Measurements from ENCODE around the gene KCP. TPM values are rescaled to one million over a fixed set of nuclear protein-coding genes. Genes with fewer than 3 reads are reported as not detected.

Gene KCP
- polyA plus RNA-seq, 3 donors = 10.5 to 12.7 (median 12.1) TPM

DNA sequence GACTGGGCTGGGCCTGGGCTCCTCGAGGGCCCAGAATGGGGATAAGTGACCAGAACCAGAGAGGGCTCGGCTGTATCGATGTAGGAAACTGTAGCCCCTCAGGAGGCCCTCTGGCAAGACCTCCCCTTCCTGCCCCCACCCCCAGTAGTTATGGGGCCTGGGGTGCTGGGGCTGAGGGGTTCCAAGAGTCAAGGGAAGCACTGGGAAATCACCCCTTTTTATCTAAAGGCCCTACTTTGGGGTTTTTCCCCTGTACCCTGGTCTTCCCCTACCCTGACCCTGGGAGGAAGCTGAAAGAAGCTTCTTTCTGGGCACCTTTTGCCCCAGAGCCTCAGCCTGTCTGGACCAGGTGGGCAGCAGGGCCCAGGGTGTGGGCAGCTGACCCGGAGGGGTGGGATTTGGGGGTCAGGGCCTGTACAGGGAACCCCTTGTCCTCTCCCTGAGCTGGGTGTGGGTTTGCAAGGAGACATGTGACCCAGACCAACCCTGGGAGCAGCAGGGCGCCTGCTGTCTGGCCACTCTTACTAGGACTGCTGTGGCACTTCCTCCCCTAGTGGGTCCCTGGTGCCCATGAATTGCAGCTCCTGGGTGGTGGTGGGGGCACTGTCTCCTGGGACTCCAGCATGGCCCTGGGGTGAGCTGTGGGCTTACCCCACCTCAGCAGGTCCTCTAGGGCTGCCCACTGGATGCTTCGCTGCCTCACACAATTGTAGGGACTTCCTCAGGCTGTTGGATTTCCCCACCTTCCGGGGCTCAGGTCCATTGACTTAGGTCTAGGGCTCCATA lies 28.8 kb upstream of the KCP start:
- no peak for DNase-seq (ENCODE audit: low read depth in 3 of 3, low spot score in 2 of 3)

DNA sequence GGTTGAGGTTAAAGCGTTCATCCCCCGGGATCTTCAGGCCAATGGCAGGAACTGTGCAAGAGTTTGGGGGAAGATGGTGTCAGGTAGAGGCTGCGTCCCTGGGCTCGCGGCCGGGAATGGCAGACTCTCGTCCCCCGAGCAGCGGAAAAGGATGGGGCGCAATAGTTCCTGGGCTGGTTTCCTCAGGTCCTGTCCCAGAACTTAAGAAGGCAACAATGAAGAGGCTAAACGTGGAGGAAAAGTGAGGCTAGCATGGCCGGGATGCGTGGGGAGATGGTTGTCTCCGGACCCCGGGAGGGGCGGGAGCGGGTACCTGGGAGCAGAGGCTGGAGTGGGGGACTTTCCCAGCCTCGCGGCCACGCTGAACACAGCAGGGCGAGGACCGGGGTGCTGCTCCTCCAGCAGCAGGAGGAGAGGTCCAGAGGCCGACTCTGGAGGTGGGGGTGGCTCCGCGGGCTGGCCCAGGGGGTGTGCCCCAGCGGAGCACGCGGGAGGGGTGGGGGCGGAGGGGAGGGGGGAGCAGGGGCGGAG lies 28.1 kb upstream of the KCP start:
- DNase-seq (ENCODE audit: low read depth in 3 of 3, low spot score in 2 of 3) = no peak

DNA sequence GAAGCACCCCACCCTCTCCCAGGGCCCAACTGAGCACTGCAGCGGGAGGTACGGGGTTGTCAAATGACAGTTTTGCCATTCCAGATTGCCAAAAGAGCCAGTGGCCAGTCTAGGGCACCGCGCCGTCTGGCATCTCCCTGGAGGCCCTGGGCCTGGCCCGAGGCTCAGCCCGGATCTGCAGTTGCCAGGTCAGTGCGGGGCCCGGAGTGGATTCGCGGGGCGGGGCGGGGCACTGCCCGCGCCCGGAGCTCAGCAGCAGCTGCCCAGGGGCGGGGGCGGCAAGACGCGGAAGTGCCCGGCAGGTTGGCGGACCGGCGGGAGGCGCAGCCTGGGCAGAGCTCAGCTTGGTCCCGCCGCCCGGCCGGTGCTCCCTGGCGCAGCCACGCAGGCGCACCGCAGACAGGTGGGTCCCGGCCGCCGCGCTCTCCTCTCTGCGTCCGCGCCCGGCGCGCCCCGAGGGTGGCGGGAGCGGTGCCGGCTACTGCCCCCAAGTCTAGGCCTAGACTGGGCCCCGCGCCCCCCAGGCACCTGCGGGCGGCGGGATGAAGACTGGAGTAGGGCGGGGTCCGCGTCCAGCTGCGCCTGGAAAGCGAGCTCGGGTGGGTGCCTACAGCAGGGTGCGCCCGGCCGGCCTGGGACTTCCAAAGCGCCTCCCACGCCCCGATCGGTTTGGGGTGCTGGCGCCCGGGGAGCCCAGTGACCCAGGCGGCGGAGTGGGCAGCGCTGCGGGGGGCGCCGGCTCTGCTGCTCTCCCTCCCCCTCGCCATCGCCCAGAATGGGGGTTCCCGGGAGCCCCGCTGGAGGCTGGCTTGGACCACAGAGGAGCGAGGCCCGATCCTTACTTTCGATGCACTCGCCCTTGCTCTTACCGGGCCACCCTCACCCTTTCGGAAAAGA lies 27.4 kb upstream of the KCP start, which contains the start of gene IRF5:
Gene IRF5 (plus strand): TSS at position 281 of the 897 bp plus-strand sequence. CDS start 4,155 bp downstream, outside the sequence.
- DNase-seq (ENCODE audit: low read depth in 3 of 3, low spot score in 2 of 3) = no peak

DNA sequence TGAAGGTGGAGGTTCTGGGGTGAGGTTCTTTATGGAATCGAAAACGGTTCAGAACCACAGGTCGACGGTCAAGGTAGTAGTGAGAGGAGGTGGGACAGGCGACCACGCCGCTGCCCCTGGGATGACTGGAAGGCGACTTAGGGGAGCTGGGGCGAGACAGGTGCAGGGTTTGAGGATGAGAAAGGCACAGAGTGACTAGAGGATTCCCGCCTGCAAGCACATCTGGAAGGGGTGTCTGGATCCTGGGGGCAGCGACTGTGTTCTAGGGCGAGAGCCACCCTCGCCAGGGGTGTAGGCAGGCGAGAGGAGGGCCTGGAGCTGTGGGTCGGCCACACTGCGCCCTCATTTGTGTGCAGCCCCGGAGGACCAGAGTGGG lies 26.8 kb upstream of the KCP start:
- DNase-seq (ENCODE audit: low read depth in 3 of 3, low spot score in 2 of 3) = no peak

DNA sequence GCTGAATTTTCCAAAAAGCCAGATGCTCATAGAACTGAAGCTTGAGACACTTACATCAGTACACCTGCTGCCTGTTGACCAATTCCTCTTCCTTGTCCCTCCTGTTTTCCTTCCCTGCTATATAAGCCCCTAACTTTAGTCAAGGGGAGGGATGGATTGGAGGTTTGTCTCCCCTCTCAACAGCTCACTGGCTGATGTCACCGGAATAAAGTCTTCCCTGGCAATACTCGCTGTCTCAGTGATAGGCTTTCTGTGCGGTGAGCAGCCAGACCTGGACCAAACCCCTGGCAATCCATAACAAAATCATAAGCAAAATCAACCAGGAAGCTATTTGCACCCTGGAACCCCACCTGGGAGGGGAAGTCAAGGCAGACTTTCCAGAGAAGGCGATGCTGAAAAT lies 26.3 kb upstream of the KCP start:
- no peak for DNase-seq (ENCODE audit: low read depth in 3 of 3, low spot score in 2 of 3)

DNA sequence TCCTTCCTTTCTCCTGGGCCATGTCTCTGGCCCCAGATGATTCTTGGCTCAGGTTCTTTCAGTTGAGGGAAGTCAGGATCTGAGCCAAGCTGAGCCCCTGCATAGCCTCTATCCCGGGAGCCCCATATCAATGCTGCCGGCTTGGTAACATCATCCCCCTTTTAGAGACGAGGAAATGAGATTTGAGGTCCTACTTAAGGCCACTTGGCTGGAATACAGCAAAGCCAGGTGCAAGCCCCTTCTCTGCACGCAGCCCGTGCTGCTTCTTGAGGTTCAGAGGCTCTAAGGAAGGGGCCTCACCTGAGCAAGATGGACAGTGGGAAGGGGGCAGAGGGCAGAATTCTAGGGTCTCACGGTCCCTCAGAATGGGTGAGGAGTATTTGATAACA lies 24.8 kb upstream of the KCP start:
- no peak for DNase-seq (ENCODE audit: low read depth in 3 of 3, low spot score in 2 of 3)

DNA sequence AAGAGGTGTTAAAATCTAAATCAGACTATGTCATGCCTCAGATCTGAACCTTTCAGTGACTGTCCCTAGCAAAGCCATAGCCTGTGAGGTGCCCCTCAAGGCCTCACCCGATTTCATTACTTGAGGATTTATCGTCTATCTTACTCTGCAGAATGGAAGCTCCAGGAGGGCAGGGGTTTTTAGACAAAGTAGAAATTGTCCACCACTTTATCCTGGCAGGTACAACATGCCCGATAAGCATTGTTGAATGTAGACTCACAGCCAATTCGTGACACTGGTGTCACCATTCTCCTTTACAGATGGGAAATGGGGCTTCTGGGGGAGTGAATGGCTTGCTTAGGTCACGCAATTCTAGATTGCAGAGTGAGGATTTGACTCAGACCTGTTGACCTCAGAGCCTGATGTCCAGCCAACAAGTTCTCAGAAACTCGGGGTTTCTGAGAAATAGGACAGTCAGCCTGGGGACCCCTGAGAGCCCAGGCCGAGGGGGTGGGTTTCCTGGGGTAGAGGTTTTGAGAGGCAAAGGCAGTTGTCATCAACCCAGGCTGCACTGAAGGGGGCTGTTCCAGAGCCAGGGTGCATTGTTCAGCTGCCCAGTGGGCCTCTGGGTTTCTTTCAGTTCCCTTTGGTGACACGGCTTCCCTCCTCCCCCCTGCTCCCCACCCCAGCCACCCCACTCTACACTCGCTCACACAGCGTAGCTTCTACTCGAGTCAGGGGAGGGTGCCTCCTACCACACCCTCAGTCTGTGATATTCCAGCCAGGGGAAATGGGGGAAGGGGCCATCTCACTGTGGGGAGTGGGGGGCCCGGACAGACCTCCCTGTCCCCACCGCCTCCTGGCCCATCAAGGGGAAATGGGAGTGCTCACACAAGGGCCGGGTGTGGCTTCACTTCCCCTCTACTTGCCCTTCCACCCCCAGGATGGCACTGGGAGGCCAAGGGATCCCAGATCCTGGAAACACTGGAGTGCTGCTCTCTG lies 24.1 kb upstream of the KCP start:
- no peak for DNase-seq (ENCODE audit: low read depth in 3 of 3, low spot score in 2 of 3)

DNA sequence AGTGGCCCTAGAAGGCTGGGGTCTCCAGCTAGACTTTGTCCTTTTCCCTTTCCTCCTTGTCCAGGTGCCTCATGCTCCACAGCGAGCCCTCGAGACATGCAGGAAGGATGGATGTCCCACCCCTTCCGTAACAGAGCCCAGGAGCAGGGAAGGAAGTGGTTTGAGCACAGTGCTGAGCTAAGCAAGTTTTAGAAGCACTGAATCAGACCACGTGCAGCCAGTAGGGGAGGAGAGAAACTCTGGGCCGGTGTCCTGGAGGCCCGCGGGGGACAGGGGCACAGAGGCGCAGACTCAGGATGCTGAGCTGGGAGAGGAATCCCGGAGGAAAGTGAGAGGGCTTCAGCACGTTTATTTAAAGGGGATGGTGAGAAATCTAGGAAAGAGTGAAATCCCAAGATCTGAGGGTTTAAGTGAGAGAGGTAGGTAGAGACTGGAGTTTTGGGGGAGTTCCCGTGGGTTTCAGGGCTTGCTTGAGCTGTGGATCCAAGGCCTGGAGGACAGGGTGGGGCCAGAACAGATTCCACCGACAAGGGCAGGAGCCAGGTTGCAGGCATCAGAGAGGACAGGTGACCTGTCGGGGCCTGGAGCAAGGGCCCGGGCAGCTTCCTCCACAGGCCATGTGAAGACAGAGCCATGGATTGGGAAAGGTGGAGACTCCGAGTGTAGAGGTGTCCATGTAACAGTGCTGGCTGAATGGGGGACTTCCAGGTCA lies 22.8 kb upstream of the KCP start:
- no peak for DNase-seq (ENCODE audit: low read depth in 3 of 3, low spot score in 2 of 3)

DNA sequence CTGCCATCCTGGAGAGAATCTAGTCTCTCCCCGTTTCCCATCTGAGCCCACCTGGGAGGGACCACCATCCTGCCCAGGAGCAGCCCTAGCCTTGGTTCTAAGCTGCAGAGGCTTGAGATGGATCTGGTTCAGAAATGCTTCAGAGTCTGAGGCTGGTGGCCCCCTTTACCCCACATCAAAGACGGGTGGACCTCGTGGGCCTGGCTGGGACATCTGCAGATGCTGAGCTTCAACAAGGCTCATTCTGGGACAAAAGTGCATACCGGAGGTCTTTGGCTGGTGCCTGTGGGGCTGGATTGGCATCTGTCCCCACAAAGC lies 22.3 kb upstream of the KCP start:
- no peak for DNase-seq (ENCODE audit: low read depth in 3 of 3, low spot score in 2 of 3)

DNA sequence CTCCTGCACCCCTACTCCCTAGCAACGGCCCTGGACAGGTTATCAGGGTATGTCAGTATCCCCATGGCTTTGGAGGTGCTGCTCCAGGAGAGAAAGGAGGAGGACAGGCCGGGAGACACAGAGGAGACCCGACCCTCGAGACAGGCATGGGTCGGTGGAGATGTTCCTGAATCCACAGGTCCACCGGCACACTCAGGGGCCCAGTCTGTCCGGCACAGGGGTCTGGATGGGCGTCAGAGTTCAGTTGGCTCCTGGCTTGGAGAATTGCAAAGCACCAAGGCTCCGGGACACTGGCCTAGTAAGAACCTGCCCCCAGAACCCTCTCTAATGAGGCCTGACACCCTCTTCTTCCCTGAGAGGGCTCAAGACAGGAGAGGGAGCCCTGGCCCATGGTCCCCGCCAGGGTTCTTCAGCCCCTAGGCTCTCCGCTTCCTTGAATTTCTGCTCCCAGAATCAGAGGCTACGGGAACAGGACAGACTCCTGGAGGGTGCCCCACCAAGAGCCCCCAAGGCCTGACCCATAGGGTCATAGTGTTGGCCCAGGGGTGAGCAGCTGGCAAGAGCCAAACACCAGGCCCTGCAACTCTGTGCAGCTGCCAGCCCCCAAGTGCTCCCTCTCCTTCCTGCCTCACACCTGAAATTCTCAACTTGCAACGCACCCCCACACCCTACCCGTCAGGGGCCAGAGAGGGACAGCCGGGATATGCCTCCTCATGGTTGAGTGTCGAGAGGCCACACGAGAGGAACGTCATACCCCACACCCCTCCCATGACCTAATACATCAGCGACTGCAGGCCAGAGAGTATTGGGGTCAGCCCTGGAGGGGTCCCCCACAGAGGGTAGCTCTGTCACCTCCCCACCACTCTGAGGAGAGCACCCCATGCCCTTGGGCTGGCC lies 21.7 kb upstream of the KCP start:
- no peak for DNase-seq (ENCODE audit: low read depth in 3 of 3, low spot score in 2 of 3)

DNA sequence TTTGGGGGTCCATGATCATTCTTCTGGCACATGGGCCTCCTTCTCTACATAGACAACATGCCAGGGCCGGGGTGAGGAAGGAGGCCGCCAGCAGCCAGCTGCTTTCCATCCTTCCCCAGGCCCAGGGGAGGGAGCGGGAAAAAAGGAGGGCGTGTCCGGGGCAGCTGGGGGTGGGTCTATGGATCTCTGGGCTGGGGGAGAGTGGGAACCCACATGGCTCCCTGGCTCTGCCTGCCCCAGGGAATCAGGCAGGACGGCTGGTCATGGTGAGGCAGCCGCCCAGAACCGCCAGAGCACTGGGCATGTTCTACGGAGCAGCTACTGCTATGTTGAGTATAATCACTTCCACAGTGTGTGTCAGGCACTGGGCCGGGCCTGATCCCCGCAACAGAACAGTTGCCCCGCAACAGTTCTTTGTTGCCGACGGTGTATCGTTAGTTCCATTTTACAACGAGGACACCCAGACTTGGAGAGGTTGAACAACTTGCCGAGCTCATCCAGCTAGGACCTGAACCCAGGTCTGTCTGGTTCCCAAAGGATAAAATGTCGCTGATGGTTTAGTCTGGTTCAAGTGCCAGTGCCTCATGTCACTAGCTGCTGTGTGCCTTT lies 20.8 kb upstream of the KCP start:
- DNase-seq (ENCODE audit: low read depth in 3 of 3, low spot score in 2 of 3) = no peak

DNA sequence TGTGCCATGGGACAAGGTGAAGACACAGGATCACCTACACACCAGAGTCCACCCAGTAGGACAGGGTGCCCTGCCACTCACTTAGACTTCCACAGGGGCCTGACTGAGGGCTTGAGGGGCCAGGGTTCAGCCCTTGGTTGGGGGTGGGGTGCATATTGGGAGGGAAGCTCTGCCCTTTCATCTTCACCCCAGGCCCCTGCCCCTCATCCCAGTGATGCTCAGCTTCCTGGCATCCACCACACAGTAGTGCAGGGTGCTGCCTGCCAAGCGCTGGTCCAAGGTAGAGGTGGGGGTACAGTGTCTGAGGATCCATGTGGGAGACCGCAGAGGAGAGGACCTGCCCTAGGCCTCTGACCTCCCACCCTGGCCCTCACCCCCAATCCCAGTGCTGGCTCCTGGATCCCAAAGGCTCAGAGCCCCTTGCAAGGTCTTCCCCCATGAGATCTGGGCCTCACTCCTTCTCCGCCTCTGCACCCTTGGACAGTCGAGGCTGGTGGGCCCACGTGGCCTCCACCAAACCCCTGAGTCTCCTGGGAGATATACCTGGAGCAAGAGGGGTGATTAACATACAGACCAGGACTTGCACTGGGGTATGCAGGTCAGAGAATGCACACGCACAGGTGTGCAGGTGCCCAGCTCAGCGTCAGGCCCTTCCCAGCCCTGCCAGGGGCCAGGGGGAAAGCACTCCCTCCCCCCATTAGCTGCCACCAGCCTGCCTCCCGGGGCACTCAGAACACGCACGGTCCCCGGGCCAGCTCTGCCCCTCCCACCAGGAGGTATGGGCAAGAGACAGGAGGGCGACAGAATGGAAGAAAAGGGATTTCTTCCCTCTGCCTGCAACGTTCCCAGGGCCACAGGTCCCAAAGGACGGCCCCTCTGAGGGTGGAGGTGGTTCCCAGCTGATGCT lies 18.6 kb upstream of the KCP start:
- no peak for DNase-seq (ENCODE audit: low read depth in 3 of 3, low spot score in 2 of 3)

DNA sequence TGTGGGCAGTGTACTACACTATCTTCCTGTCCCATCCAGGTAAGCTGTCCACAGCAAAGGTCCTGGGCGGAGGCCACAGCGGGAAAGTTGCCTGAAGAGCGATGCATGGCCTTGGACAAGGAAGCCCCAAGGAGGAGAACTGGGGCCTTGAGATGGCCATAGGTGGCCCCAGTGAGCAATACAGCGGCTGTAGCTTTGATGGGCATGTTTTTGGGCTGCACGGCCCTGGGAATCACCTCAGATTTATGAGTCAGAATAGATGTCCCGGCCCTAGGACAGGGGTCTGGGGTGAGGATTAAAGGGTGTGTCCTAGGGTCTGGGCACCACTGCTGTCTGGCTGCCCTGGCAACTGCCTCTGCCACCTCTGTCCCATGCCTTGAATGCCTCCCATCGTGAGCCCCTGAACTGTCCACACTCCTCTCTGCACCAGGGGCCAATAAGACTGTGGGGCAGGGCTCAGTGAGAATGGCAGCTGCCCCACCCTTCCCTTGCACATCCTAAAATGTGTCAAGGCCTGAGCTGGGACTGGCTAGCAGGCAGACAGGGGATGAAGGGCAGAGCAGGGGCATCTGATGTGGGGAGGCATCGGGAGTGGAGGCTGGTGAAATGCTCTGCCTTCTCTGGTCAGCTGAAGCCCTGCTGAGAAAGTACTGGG lies 17.8 kb upstream of the KCP start:
- no peak for DNase-seq (ENCODE audit: low read depth in 3 of 3, low spot score in 2 of 3)

DNA sequence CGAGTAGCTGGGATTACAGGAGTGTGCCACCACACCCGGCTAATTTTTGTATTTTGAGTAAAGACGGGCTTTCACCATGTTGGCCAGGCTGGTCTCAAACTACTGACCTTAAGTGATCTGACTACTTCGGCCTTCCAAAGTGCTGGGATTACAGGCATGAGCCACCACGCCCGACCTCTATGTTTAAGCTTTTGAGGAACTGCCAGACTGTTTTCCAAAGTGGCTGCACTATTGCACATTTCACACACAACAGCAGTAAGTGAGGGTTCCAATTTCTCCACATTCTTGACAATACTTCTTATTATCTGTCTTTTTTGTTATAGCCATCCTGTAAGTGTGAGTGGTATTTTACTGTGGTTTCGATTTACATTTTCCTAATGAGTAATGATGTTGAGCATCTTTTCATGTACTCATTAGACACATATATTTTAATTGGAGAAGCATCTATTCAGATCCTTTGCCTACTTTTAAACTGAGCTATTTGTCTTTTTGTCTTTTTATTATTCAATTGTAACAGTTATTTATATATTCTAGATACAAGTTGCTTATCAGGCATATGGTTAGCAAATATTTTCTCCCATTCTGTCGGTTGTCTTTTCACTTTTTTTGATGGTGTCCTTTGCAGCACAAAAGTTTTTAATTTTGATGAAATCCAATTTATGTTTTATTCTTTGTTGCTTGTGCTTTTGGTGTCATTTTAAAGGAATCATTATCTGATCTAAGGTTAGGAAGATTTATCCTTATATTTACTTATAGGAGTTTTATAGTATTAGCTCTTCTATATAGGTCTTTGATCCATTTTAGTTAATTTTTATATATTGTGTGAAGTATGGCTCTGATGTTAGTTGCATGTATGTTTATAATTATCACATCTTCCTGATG lies 14.4 kb upstream of the KCP start:
- DNase-seq (ENCODE audit: low read depth in 3 of 3, low spot score in 2 of 3) = no peak

DNA sequence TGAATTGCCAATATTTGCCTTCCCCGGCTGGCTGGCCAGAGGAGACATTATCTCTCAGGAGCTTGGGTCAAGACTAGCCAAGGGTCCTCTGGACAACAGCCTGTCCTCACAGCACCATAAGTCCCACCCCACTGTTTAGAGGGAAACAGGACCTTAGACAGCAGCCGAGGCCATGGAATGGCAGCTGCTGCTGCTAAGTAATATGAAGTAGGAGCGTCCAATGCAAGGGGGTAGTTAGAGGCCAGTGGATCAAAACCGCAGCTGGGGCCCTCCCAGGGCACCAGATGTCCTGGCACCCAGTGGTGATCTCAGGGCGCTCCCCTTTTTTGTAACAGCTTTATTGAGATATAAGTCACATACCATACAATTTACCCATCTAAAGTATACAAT lies 12.9 kb upstream of the KCP start:
- DNase-seq (ENCODE audit: low read depth in 3 of 3, low spot score in 2 of 3) = no peak
